GM12865 (cell line): ENCODE results near the gene OR2A7.
"Not testable (repeated sequence)": the region's sequence is repeated elsewhere in the genome, so short reads cannot be mapped to it uniquely, and the experiment has no call there.

Experiments
- DNase-seq: peaks from one replicate; pipeline ENCODE4 v3.0.0; 2010; ENCODE audit warnings: low read depth
- H3K4me3 ChIP-seq: 2 replicates; pipeline ENCODE4 v1.5.1; 2011; ENCODE audit warnings: mild to moderate bottlenecking, low read depth, low read length, control low read depth

Gene OR2A7, protein sequence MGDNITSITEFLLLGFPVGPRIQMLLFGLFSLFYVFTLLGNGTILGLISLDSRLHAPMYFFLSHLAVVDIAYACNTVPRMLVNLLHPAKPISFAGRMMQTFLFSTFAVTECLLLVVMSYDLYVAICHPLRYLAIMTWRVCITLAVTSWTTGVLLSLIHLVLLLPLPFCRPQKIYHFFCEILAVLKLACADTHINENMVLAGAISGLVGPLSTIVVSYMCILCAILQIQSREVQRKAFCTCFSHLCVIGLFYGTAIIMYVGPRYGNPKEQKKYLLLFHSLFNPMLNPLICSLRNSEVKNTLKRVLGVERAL

DNA sequence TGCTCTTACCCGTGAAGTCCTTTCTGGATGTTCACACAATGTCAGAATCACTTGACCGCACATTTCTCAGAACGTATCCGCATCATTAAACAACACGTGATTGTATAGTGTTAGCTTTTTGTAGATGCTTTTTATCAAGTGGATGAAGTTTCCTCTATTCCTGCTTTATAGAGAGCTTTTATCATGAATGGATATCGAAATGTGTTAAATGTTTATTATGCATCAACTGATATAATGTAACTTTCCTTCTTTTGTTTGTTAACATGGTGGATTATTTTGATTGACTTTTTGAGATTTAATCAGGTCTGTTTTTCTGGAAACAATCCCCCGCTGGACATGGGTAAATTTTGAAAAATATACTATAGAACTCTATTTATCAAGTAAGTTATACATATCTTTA lies at the start of gene OR2A7:
OR2A7 (minus strand) TSS at position 101 of the 400 bp plus-strand sequence. CDS start 5,164 bp downstream, outside the sequence.
- not testable (repeated sequence) for H3K4me3 ChIP-seq, DNase-seq

DNA sequence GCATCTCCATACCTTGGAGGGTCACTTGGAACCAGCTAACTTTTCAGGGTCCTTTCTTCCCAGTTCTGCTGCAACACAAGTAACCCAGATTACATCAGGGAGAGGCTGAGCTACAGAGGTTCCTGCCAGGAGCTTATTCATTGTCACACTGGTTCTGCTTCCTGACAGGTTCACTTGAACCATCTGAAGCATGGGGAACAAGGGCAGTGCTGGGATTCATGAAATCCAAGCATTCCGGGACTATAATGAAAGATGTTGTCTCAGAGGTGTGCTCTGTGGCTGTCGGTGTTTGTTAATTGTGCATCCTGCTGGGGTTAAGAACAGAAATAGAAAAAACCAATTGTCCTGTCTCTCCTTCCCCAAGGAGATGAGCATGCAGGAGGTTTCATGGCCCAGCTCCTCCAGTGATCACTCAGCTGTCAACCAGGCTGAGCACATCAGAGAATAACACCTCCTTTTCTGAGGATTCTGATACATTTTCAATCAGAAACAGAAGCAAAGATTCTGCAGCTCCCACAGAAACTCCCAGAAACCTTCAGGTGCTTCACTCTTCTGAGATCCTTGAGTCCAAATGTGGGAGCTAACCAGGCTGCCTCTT lies 47.4 kb upstream of the OR2A7 start, which contains the start of gene OR2A1:
OR2A1 (plus strand) TSS at position 548 of the 598 bp plus-strand sequence. CDS start 5,706 bp downstream, outside the sequence.
- not testable (repeated sequence) for DNase-seq, H3K4me3 ChIP-seq

DNA sequence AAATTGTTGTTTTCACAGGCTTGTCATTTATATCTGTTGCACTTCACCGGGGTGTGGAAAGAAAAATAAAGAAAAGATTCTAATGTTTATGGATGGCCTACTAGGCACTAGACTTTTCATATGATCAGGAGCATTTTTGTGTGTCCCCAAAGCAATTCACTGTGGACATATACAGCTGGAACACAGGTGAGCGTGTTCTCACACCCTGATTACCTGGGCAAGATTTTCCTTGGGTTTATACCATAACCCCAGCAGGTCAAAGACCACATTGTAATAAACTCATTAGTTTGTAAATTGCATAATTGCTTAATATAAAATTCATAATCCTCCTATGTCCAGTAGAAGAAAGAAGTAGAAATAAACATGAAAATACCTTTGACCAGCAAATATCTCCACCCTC lies 46.6 kb upstream of the OR2A7 start:
- H3K4me3 ChIP-seq, DNase-seq: not testable (repeated sequence)

DNA sequence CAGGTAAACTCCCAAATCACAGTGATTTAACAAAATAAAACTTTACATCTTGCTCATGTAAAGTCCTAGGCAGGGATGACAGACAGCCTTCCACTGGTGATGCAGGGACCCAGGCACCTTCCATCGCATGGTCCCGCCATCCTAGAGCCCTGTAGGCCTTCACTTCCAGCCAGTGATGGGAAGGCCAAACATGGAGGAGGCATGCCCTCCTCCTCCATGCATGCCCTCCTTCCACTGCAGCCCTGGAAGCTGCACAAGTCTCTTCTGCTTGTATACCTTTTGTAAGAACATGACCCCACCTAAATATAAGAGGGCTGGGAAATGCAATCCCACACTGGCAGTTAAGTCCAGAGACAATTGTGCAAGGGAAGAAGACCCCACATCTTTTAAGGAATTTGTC lies 45.1 kb upstream of the OR2A7 start:
- not testable (repeated sequence) for DNase-seq, H3K4me3 ChIP-seq

GRCh38 chr7:144305156-144305555 lies 40.6 kb upstream of the OR2A7 start:
- H3K4me3 ChIP-seq, DNase-seq: not testable (repeated sequence)

DNA sequence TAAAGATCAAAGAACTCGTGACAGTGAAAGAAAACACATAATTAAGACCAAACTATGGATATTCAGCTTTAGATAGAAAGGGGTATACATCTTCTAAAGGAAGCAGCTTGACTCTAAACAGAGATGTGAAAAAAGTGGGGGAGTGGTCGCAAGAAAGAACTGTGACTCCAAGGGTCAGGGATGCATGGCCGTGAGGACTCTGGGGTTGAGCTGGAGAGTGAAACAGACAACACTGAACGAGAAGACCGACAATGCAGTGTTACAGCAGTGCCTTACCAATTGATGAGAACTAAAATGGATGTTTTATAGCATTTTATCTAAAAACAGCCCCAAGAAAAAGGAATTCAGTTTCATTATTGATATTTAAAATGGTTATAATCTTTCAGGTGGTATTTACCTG lies 39.0 kb upstream of the OR2A7 start:
- not testable (repeated sequence) for H3K4me3 ChIP-seq, DNase-seq

DNA sequence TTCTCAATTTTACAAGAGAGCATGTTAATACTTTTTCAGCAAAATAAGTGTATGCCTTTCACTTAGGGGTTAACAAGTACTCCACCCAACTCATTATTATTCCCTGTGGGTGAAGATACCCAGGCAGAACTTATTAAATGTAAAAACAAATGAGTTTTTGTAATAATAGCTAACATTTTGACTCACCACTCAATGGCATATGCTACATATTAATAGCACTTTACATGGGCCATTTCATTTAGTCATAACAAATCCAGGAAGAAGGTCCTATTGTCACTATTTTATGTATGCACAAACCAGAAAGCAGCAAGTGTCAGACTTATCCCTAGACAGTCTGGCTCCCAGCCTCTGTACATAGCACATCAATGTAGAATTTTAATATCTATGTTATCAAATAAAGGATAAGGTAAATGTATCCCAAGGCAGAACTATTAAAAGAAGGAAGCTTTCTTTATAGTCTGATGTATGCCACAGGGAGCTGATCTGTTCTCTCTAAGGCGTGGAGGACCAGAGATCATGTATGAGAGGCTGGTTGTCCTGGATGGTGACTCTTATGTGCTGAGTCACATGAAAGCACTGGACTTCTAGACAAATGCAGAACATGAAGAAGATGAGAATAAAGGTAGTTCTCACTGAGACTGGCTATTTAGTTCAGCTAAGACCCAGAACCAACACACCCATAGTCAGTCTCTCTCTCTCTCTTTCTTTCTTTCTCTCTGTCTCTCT lies 38.1 kb upstream of the OR2A7 start:
- not testable (repeated sequence) for H3K4me3 ChIP-seq, DNase-seq

- DNase-seq, H3K4me3 ChIP-seq: not testable (repeated sequence)
Observed at GRCh38 chr7:144293794-144294499, 29.4 kb upstream of the OR2A7 start.

DNA sequence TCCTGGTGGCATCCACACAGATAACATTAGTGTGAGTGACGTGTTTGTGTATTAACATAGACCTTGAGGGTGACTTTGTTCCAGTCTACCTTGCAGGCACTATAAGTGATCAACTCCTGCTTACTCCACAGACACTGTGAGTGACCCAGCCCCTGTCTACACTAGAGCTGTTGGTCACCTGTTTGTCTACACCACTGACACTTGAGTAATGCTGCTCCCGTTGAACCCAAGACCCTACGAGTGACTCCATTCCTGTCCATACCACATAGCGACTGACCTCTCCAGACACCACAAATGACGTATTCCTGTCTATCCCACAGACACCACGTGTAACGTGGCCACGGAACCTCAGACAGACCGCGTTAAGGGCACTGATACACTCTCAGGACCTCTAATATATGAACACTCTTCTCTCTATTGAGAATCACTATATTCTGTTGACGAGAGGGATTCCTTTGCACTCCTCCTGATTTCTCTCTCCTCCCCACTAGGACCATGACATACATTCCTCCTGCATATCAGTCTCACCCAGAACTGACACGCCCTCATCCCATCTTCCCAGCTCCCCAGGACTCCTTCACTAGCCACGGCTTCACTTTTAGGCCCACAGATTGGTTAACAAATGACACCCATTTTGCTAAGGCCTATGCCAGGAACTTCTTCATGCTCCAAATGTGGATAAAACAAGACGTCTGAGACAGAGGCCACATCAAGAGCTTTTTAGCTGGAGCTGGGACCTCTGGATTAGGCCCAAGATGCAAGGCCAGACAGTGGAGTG lies 28.0 kb upstream of the OR2A7 start:
- DNase-seq, H3K4me3 ChIP-seq: not testable (repeated sequence)

DNA sequence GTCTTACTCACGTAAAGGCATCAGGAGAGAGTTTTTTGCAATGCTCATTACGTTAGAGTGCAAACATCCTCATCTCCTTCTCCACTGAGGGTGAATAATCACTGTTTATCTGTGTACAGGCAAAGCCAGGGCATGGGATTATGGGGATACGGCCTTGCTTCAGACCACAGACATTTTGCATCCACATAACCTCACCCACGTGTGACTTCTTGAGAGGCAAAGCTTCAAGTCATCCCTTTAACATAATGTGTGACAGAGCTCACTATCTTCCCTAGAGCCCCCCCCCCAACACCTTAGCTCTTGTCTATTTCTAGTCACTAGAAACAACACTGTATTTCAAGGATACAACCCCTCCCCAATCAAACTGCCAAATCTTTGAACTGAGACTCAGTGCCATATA lies 27.0 kb upstream of the OR2A7 start:
- H3K4me3 ChIP-seq, DNase-seq: not testable (repeated sequence)

- DNase-seq, H3K4me3 ChIP-seq: not testable (repeated sequence)
Observed at GRCh38 chr7:144287171-144287784, 22.7 kb upstream of the OR2A7 start.

- DNase-seq: not testable (repeated sequence)
Observed at GRCh38 chr7:144283716-144284115, 19.1 kb upstream of the OR2A7 start.

GRCh38 chr7:144282490-144282889 lies 17.9 kb upstream of the OR2A7 start:
- DNase-seq, H3K4me3 ChIP-seq: not testable (repeated sequence)

More at GRCh38 chr7:144283716-144284115, 19.1 kb upstream of the OR2A7 start:
- H3K4me3 ChIP-seq: not testable (repeated sequence)

DNA sequence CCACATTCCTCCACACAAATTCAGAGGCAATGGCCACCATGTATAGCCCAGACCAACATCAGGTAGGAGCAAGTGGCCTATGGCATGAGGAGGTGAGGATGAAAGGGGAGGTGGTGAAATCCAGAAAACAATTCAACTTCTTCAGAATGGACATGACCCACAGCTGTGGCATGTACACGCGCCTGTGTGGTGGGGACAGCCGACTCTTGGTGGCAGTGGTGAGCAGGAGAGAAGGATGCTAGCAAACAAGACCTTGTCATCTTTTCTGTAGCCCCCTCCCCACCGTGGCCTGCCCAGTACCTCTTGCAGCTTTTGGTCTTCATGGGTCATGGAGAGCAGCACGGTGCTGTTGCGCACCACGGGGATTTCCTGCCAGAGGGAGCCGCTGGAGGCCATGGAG lies 17.4 kb upstream of the OR2A7 start:
- not testable (repeated sequence) for DNase-seq, H3K4me3 ChIP-seq

- not testable (repeated sequence) for H3K4me3 ChIP-seq, DNase-seq
Observed at GRCh38 chr7:144280010-144280409, 15.4 kb upstream of the OR2A7 start.

DNA sequence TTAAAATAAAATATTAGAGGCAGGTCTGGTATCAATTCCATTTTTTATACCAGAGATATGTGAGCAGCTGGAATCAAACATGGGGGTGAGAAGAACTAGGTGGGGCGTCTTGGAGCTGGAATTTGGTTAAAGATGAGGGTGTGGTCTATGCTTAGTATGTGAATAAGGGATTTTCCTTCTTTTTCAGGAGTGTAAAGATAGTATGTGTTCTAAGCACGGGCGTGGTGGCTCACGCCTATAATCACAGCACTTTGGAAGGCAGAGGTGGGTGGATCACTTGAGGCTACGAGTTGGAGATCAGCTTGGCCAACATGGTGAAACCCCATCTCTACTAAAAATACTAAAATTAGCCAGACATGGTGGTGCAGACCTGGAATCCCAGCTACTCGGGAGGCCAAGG lies 10.7 kb upstream of the OR2A7 start:
- not testable (repeated sequence) for H3K4me3 ChIP-seq, DNase-seq

GRCh38 chr7:144269188-144269587 lies 4.6 kb upstream of the OR2A7 start, which contains the start of gene CTAGE8:
CTAGE8 (minus strand) TSS chr7:144269288; CDS start chr7:144269250, 38 bp downstream.
- not testable (repeated sequence) for DNase-seq, H3K4me3 ChIP-seq

DNA sequence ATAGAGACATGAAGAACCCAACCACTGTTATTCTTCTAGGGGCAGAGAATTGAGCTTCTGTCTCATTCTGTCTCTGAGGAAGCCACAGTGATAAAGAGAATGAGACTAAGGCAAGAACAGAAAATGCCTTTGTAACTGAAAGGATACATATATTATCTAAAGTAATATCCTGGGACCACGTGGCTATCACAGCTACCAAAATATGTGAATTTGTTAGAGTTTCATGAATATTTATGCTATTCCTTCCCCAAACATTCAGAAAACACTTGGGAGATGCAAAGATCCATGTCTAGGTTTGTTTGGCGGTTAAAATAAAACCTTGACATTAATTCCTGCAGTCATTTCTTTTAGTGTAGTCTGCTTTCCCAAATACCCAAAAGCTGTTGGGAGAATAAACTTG lies 2.5 kb downstream of the OR2A7 start:
- not testable (repeated sequence) for DNase-seq, H3K4me3 ChIP-seq
